ENCODE data around the gene GPN1. TPM values are rescaled to one million over a fixed set of nuclear protein-coding genes. Genes with fewer than 3 reads are reported as not detected.

GPN1 gene
- total RNA-seq, 4 donors from 2014 or later: 21.0 to 30.5 (median 24.2) TPM

DNA sequence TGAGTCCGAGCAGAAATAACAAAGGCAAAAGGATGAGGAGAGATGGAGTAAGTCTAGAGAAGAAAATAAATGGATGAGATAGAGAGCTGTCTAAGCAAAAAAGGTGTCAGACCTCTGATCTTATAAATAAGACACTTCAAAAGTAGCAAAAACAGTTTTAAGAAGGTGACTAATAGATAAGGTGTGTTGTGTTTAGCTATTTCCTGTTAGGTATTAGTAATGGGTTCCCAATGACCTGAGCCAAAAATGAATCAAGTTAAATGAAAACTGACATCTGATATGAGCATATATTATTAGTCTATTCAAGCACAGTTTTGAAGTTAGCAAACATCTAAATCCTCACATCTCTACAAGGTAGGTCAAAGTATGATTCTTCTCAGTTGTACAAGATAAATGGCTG lies 23.9 kb downstream of the GPN1 start:
- Histone ChIP-seq H3K27ac (no peak overlapping the region), H3K27me3 (no peaks in the 10 kb centered on the region), H3K36me3 (peaks cover 100% of the 10 kb centered on the region), H3K4me1 (no peaks in the 10 kb centered on the region), H3K9me3 (no peaks in the 10 kb centered on the region), H3K4me3 (no peak overlapping the region)
- WGBS: 88% methylated on average over 1 of the region's 1 CpG
- DNase-seq (ENCODE audit: low spot score in 2 of 2): no peak
- no peak for TF ChIP-seq POLR2A (IDR thresholded peaks at IDR 0.05)
- no peak for TF ChIP-seq POLR2AphosphoS5 (IDR thresholded peaks at IDR 0.05)
- TF ChIP-seq, protein P1, sequence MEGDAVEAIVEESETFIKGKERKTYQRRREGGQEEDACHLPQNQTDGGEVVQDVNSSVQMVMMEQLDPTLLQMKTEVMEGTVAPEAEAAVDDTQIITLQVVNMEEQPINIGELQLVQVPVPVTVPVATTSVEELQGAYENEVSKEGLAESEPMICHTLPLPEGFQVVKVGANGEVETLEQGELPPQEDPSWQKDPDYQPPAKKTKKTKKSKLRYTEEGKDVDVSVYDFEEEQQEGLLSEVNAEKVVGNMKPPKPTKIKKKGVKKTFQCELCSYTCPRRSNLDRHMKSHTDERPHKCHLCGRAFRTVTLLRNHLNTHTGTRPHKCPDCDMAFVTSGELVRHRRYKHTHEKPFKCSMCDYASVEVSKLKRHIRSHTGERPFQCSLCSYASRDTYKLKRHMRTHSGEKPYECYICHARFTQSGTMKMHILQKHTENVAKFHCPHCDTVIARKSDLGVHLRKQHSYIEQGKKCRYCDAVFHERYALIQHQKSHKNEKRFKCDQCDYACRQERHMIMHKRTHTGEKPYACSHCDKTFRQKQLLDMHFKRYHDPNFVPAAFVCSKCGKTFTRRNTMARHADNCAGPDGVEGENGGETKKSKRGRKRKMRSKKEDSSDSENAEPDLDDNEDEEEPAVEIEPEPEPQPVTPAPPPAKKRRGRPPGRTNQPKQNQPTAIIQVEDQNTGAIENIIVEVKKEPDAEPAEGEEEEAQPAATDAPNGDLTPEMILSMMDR (IDR thresholded peaks at IDR 0.05): no peak
- TF ChIP-seq EP300 (IDR thresholded peaks at IDR 0.05): no peak

DNA sequence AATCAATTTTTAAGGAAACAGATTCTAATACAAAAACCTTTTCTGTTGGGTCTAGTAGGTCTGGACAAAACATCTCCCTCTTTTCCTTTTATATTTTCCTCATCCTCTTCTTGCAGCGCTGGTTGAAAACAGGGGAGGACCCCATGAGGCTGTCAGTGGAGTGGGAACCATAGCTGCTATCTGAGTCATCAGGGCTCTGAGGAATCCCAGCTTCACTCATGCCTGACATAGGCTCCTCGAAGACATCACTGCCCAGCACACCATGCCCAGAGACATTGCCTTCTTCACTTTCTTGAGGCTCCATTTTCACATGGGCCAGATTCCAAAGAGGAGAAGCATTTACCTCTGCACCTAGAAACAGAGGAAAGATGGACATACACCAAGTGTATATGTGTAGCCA lies 24.5 kb downstream of the GPN1 start:
- TF ChIP-seq POLR2AphosphoS5 (IDR thresholded peaks at IDR 0.05) (no peak), EP300 (IDR thresholded peaks at IDR 0.05) (no peak), POLR2A (IDR thresholded peaks at IDR 0.05) (no peak)
- TF ChIP-seq, protein P1 (IDR thresholded peaks at IDR 0.05): no peak
- Histone ChIP-seq H3K9me3 (no peaks in the 10 kb centered on the region), H3K36me3 (peaks cover 95% of the 10 kb centered on the region), H3K4me3 (no peak overlapping the region), H3K4me1 (no peaks in the 10 kb centered on the region), H3K27ac (no peak overlapping the region), H3K27me3 (no peaks in the 10 kb centered on the region)
- WGBS: 96% methylated on average over 2 of the region's 2 CpGs
- no peak for DNase-seq (ENCODE audit: low spot score in 2 of 2)

DNA sequence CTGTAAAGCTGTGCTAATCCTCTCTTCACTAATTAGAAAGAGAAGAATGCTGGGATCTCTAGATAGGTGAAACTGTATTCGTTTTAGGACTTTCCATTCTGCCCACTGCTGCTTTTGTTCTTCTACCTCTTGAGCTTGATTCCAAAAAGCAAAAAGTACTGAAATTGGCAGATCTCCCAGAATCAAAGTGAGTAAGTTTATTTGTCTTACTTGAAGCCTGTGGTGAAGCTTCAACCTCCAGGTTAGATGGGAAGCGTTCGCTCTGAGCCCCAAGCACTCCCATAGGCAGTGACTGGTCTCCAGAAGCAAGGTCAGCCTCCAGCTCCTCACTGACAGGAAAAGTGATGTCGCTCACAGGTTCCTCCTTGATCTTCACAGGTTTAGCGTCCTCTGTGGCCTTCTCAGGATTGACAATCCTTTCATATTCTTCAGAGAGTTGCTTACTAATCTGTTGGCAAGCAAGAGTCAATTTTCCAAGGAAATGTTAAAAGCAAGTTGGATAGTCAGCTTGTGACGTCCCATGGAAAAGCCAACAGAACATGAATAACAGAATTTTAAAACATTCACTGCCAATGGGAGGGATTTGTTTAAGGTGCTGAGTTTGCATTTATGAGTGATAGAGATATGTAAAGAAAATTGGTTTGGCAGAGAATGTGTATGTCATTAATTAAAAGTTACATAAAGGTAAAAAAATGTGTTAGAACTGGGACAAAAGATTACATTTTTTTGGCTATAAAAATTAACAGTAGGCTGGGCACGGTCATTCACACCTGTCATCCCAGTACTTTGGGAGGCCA lies 26.5 kb downstream of the GPN1 start:
- TF ChIP-seq POLR2AphosphoS5 (IDR thresholded peaks at IDR 0.05) (no peak), POLR2A (IDR thresholded peaks at IDR 0.05) (no peak), EP300 (IDR thresholded peaks at IDR 0.05) (no peak)
- TF ChIP-seq, protein P1 (IDR thresholded peaks at IDR 0.05): no peak
- WGBS: 82% methylated on average over 7 of the region's 7 CpGs
- H3K9me3 ChIP-seq: no peaks in the 10 kb centered on the region
- no peak for DNase-seq (ENCODE audit: low spot score in 2 of 2)
- no peak overlapping the region for H3K27ac ChIP-seq
- H3K27me3 ChIP-seq: no peaks in the 10 kb centered on the region
- H3K4me1 ChIP-seq: no peaks in the 10 kb centered on the region
- no peak overlapping the region for H3K4me3 ChIP-seq
- peaks cover 87% of the 10 kb centered on the region for H3K36me3 ChIP-seq

DNA sequence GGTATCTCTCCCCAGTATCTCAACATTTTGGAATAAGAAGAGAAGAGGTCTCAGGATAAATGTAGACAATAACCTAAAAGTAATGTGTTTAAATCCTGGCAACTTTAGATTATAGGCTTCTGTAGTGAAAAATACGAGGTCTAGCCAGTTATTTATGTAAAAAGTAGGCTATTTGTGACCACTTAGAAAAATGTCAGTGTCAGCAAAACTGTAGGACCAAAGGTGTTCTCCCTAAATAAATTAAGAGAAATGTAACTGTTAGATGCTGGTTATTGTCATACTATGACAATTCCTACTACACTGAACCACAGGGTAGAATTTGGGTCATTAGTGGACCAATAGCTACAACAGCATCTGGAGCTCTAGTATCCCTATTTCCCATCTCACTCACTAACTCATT lies 32.5 kb downstream of the GPN1 start:
- H3K4me1 ChIP-seq: peaks cover 25% of the 10 kb centered on the region
- DNase-seq (ENCODE audit: low spot score in 2 of 2): no peak
- no peak overlapping the region for H3K4me3 ChIP-seq
- no peaks in the 10 kb centered on the region for H3K9me3 ChIP-seq
- no peak overlapping the region for H3K27ac ChIP-seq
- TF ChIP-seq, protein P1 (IDR thresholded peaks at IDR 0.05): no peak
- no peak for TF ChIP-seq POLR2A (IDR thresholded peaks at IDR 0.05)
- TF ChIP-seq POLR2AphosphoS5 (IDR thresholded peaks at IDR 0.05): no peak
- no peak for TF ChIP-seq EP300 (IDR thresholded peaks at IDR 0.05)
- WGBS: 83% methylated on average over 1 of the region's 1 CpG
- H3K27me3 ChIP-seq: no peaks in the 10 kb centered on the region
- H3K36me3 ChIP-seq: peaks cover 39% of the 10 kb centered on the region

DNA sequence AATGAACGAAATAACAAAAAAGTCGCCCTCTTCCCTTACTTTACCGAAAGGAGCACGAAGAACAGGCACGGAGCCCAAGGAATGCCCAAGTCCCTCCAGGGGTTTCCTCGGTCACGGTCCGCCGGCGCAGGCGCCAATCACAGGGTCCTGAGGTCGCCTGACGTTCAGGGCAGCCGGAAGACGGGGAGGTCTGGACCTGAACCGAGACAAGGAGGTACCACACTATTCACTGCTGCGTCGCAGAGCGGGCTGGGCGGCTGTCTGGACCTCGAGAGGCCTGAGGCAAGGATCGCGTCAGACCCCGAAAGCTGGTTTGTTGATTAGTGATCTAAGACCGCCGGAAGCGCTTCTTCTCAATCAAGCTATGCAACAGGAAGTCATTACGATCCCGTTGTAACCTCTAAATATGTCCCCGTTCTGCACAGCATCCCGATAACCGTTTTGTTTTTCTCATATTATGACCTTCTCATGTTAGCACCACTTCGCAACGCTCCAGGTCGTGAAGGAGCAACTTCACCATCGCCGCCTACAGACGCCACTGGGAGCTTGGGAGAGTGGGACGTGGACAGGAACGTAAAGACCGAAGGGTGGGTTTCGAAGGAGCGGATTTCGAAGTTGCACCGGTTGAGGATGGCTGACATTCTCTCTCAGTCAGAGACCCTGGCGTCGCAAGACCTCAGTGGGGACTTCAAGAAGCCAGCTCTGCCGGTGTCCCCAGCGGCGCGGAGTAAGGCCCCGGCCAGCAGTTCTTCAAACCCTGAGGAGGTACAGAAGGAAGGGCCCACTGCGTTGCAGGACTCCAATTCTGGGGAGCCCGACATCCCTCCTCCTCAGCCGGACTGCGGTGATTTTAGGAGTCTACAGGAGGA lies 34.7 kb downstream of the GPN1 start, which contains the start of the genes SLC4A1AP and SUPT7L:
Gene SLC4A1AP (plus strand): TSS at position 605 of the 869 bp plus-strand sequence. CDS start 26 bp downstream, at position 631.
Gene SUPT7L (minus strand): TSS at position 330 of the 869 bp plus-strand sequence. CDS start 1,422 bp downstream, outside the sequence.
- DNase-seq (ENCODE audit: low spot score in 2 of 2): peak; percentile 85
- Histone ChIP-seq H3K36me3 (peaks cover 42% of the 10 kb centered on the region), H3K4me1 (peaks cover 28% of the 10 kb centered on the region), H3K4me3 (peak within 1 kb of the TSS; percentile 61), H3K27me3 (no peaks in the 10 kb centered on the region), H3K27ac (peak within 1 kb of the TSS; percentile 94), H3K9me3 (no peaks in the 10 kb centered on the region)
- TF ChIP-seq, protein P1 (IDR thresholded peaks at IDR 0.05): no peak
- TF ChIP-seq POLR2AphosphoS5 (IDR thresholded peaks at IDR 0.05) (peak in 2 of 3 donors; percentile 61 to 91), EP300 (IDR thresholded peaks at IDR 0.05) (no peak), POLR2A (IDR thresholded peaks at IDR 0.05) (peak in 1 of 2 donors; percentile 25)
- 0% methylated on average over 43 of the region's 56 CpGs for whole genome bisulfite sequencing
